Measurements from ENCODE around the gene GRPEL1. TPM values are rescaled to one million over a fixed set of nuclear protein-coding genes. Genes with fewer than 3 reads are reported as not detected.

GRPEL1 gene
- total RNA-seq, 1 donor from 2014 or later = 27.0 TPM

GRCh38 chr4:7066006-7066405, 1.9 kb downstream of the GRPEL1 start:
- DNase-seq (ENCODE audit: low spot score) = no peak

GRCh38 chr4:7063362-7063761, 4.5 kb downstream of the GRPEL1 start:
- DNase-seq (ENCODE audit: low spot score) = no peak

GRCh38 chr4:7062816-7063215, 5.0 kb downstream of the GRPEL1 start:
- DNase-seq (ENCODE audit: low spot score) = no peak

GRCh38 chr4:7061815-7062214, 6.0 kb downstream of the GRPEL1 start:
- no peak for DNase-seq (ENCODE audit: low spot score)

- no peak for DNase-seq (ENCODE audit: low spot score)
Measured at GRCh38 chr4:7060346-7061150, 7.3 kb downstream of the GRPEL1 start.

- no peak for DNase-seq (ENCODE audit: low spot score)
Measured at GRCh38 chr4:7059662-7060061, 8.2 kb downstream of the GRPEL1 start.

- no peak for DNase-seq (ENCODE audit: low spot score)
Measured at GRCh38 chr4:7058792-7059191, 9.1 kb downstream of the GRPEL1 start.

GRCh38 chr4:7055990-7056325, 11.9 kb downstream of the GRPEL1 start:
- no peak for DNase-seq (ENCODE audit: low spot score)

- no peak for DNase-seq (ENCODE audit: low spot score)
Measured at GRCh38 chr4:7055111-7055989, 12.5 kb downstream of the GRPEL1 start.

GRCh38 chr4:7054106-7054880, 13.6 kb downstream of the GRPEL1 start:
- no peak for DNase-seq (ENCODE audit: low spot score)

- no peak for DNase-seq (ENCODE audit: low spot score)
Measured at GRCh38 chr4:7052923-7053715, 14.7 kb downstream of the GRPEL1 start.

- no peak for DNase-seq (ENCODE audit: low spot score)
Measured at GRCh38 chr4:7052313-7052712, 15.6 kb downstream of the GRPEL1 start.

GRCh38 chr4:7051905-7052304, 16.0 kb downstream of the GRPEL1 start:
- no peak for DNase-seq (ENCODE audit: low spot score)

GRCh38 chr4:7051144-7051495, 16.7 kb downstream of the GRPEL1 start:
- no peak for DNase-seq (ENCODE audit: low spot score)

- no peak for DNase-seq (ENCODE audit: low spot score)
Measured at GRCh38 chr4:7050481-7051143, 17.3 kb downstream of the GRPEL1 start.

GRCh38 chr4:7049739-7050138, 18.1 kb downstream of the GRPEL1 start:
- DNase-seq (ENCODE audit: low spot score) = no peak

- no peak for DNase-seq (ENCODE audit: low spot score)
Measured at GRCh38 chr4:7049295-7049694, 18.6 kb downstream of the GRPEL1 start.

- no peak for DNase-seq (ENCODE audit: low spot score)
Measured at GRCh38 chr4:7048642-7049041, 19.2 kb downstream of the GRPEL1 start.

- DNase-seq (ENCODE audit: low spot score) = no peak
Measured at GRCh38 chr4:7046971-7047370, 20.9 kb downstream of the GRPEL1 start.

GRCh38 chr4:7045961-7046921, 21.6 kb downstream of the GRPEL1 start:
- no peak for DNase-seq (ENCODE audit: low spot score)
